Stomach (tissue), 4 donors: ENCODE results near the gene UPK1A.

ENCODE experiments used
- POLR2AphosphoS5 ChIP-seq, 3 donors: sonication (generic); formaldehyde crosslinking; IDR thresholded peaks; one replicate each; pipeline ENCODE4 v1.6.1; 2016; ENCODE audit warnings: antibody characterized with exemption in 3 of 3
- TF ChIP-seq, protein P1 (sequence below), 7 experiments: fragments of 450-650 bp in 4 of 7; fragments of 200-600 bp in 3 of 7; sonication (generic) in 3 of 7; IDR thresholded peaks; one replicate each; pipeline ENCODE4 v1.5.1; 2016 to 2019; ENCODE audit warnings: antibody characterized with exemption in 7 of 7, control low read depth in 2 of 7, mild to moderate bottlenecking in 1 of 7

DNA sequence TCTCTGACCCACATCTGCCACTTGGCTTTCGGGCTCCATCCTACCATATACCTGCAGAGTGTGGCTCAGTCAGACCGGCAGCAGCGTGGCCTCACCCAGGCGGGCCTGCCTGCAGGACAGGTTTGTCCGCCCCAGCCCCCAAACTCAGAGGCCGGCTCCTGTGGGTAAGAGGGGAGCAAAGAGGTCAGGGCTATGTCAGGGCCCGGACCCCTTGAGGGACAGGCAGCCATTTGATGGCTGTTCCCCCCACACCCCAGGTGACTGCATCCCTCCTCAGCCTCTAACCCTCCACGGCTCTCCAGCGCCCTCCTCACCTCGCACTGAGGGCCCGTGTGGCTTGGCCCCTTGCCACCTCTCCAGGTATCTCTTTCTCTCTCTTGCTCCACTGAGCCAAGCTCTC, 25.7 kb downstream of the UPK1A start:
- TF ChIP-seq POLR2AphosphoS5 (IDR thresholded peaks at IDR 0.05), result no peak
- TF ChIP-seq, protein P1, sequence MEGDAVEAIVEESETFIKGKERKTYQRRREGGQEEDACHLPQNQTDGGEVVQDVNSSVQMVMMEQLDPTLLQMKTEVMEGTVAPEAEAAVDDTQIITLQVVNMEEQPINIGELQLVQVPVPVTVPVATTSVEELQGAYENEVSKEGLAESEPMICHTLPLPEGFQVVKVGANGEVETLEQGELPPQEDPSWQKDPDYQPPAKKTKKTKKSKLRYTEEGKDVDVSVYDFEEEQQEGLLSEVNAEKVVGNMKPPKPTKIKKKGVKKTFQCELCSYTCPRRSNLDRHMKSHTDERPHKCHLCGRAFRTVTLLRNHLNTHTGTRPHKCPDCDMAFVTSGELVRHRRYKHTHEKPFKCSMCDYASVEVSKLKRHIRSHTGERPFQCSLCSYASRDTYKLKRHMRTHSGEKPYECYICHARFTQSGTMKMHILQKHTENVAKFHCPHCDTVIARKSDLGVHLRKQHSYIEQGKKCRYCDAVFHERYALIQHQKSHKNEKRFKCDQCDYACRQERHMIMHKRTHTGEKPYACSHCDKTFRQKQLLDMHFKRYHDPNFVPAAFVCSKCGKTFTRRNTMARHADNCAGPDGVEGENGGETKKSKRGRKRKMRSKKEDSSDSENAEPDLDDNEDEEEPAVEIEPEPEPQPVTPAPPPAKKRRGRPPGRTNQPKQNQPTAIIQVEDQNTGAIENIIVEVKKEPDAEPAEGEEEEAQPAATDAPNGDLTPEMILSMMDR (IDR thresholded peaks at IDR 0.05), result no peak
